Measurements from ENCODE around the gene PDXK.

DNA sequence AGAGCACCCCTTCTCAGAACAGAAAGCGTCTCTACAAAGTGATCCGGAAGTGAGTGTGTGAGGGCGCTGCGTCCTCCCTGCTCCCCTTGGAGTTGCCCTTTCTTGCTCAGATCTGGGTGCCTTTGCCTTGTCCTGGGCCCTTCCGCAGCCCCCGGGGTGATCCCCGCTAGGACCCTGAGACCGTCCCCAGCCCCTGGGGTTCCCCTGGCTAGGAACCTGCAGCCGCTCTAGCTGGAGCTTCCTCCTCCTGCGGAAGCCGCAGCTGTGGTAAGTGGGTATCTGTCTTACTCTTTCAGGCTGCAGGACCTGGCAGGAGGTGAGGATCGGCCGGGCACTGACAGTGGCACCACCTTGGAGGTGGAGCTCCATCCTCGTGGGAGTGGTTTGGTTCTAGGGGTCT, 81.6 kb downstream of the PDXK start:
- TF ChIP-seq CTCF (conservative IDR thresholded peaks at IDR 0.05; ENCODE audit: low read depth, low read length) (no peak), EZH2 (IDR thresholded peaks at IDR 0.05; ENCODE audit: borderline replicate concordance, low read depth, low read length, poor library complexity, severe bottlenecking) (no peak)

All from A673 (cell line).